GDM1 (cell line): ENCODE results near the gene HAGHL.
"Not testable (repeated sequence)": the region's sequence is repeated elsewhere in the genome, so short reads cannot be mapped to it uniquely, and the experiment has no call there.

Source experiments
- DNase-seq: peaks from one replicate; lab custom pipeline; 2025; lab: John Stamatoyannopoulos, UW

HAGHL gene

GRCh38 chr16:734208-734980 lies 7.5 kb downstream of the HAGHL start:
- no peak for DNase-seq

- no peak for DNase-seq
These were observed 8.3 kb downstream of the HAGHL start for GRCh38 chr16:734981-735881.

- DNase-seq, result no peak
These were observed 9.1 kb downstream of the HAGHL start for GRCh38 chr16:735982-736453.

- DNase-seq, result no peak
These were observed 10.1 kb downstream of the HAGHL start for GRCh38 chr16:736936-737481.

- DNase-seq, result no peak
These were observed 12.9 kb downstream of the HAGHL start for GRCh38 chr16:739560-740458.

GRCh38 chr16:740459-740763 lies 13.5 kb downstream of the HAGHL start:
- no peak for DNase-seq

- DNase-seq, result peak; percentile 85
These were observed 14.0 kb downstream of the HAGHL start, which contains the start of gene CIAO3 for GRCh38 chr16:740764-741505. Gene CIAO3 (minus strand): TSS chr16:740997. CDS start chr16:740985, 12 bp downstream.

GRCh38 chr16:741986-742629 lies 15.2 kb downstream of the HAGHL start:
- no peak for DNase-seq

GRCh38 chr16:742894-743293 lies 16.0 kb downstream of the HAGHL start:
- DNase-seq, result not testable (repeated sequence)

GRCh38 chr16:743794-744500 lies 17.0 kb downstream of the HAGHL start:
- DNase-seq, result no peak

GRCh38 chr16:745739-746138 lies 18.8 kb downstream of the HAGHL start:
- no peak for DNase-seq

GRCh38 chr16:746637-747036 lies 19.7 kb downstream of the HAGHL start:
- no peak for DNase-seq

GRCh38 chr16:747978-748746 lies 21.3 kb downstream of the HAGHL start:
- no peak for DNase-seq

GRCh38 chr16:749010-749409 lies 22.1 kb downstream of the HAGHL start:
- no peak for DNase-seq

- DNase-seq, result no peak
These were observed 23.6 kb downstream of the HAGHL start for GRCh38 chr16:750485-750884.

GRCh38 chr16:751152-752006 lies 24.5 kb downstream of the HAGHL start:
- no peak for DNase-seq

- no peak for DNase-seq
These were observed 25.1 kb downstream of the HAGHL start for GRCh38 chr16:752007-752312.

GRCh38 chr16:754121-754607 lies 27.3 kb downstream of the HAGHL start:
- DNase-seq, result not testable (repeated sequence)
